Testis (tissue), 3 donors: ENCODE measurements around the gene SVIL. TPM values are rescaled to one million over a fixed set of nuclear protein-coding genes. Genes with fewer than 3 reads are reported as not detected.
"Not testable (repeated sequence)": the region's sequence is repeated elsewhere in the genome, so short reads cannot be mapped to it uniquely, and the experiment has no call there.

ENCODE experiments used
- DNase-seq: peaks from one replicate; pipeline ENCODE4 v3.0.0-alpha.2; 2019
- H3K27ac ChIP-seq, 2 donors: fragments of 200-600 bp; sonication (generic); one replicate each; pipeline ENCODE4 v1.5.1; 2019
- H3K27me3 ChIP-seq: fragments of 200-600 bp; sonication (generic); one replicate; pipeline ENCODE4 v1.5.1; 2019
- H3K36me3 ChIP-seq: fragments of 200-600 bp; sonication (generic); one replicate; pipeline ENCODE4 v1.5.1; 2017; ENCODE audit warnings: low read depth; ENCODE audit errors: missing control alignments
- H3K4me1 ChIP-seq: fragments of 200-600 bp; sonication (generic); one replicate; pipeline ENCODE4 v1.5.1; 2019
- H3K4me3 ChIP-seq, 2 donors: fragments of 200-600 bp; sonication (generic); one replicate each; pipeline ENCODE4 v1.5.1; 2017 to 2019
- H3K9me3 ChIP-seq: fragments of 200-600 bp; sonication (generic); one replicate; pipeline ENCODE4 v1.5.1; 2017
- CTCF ChIP-seq, 3 experiments: fragments of 450-650 bp in 2 of 3; fragments of 200-600 bp in 1 of 3; sonication (generic) in 1 of 3; IDR thresholded peaks; one replicate each; pipeline ENCODE4 v1.5.1; 2016 to 2019; ENCODE audit warnings: antibody characterized with exemption in 3 of 3, mild to moderate bottlenecking in 2 of 3, moderate library complexity in 1 of 3
- POLR2A ChIP-seq: fragments of 450-650 bp; IDR thresholded peaks from one replicate; pipeline ENCODE4 v1.6.1; 2017; ENCODE audit warnings: antibody characterized with exemption, mild to moderate bottlenecking, moderate library complexity
- WGBS, 2 donors: methylation state at CpG; one replicate each; pipeline ENCODE4 v1.1.5; 2018; 5-methylcytosine and 5-hydroxymethylcytosine counted together
- intact Hi-C: fragments of 100-400 bp; cut with DNase I; formaldehyde crosslinking; loops from one replicate; pipeline ENCODE4 v1.15.1; 2023; ENCODE audit warnings: low total_unique reads
- polyA plus RNA-seq: library from polyadenylated mRNA; stranded (reverse); fragments of 350-450 nt; fragmentation: Illumina TruSeq; extraction: RNeasy Lipid Tissue Mini Kit (QIAGEN cat#74804); gene quantifications from one replicate; pipeline ENCODE4 v1.2.3, GENCODE V29; 2014; ENCODE audit warnings: low read depth, low replicate concordance; ENCODE audit not compliant: insufficient read depth
- total RNA-seq, 2 donors: library from RNA; depleted of rRNA; stranded (reverse); fragments of >200 nt; gene quantifications; one replicate each; pipeline ENCODE4 v1.2.3, GENCODE V29; 2016

SVIL gene
- total and polyA plus RNA-seq, 3 donors from 2014 or later: 44.7 to 67.6 (median 63.1) TPM

- Histone ChIP-seq H3K27me3 (no peaks in the 10 kb centered on the region), H3K36me3 (no peaks in the 10 kb centered on the region), H3K4me3 (no peak overlapping the region), H3K27ac (no peak overlapping the region), H3K4me1 (no peaks in the 10 kb centered on the region), H3K9me3 (no peaks in the 10 kb centered on the region)
- intact Hi-C loops: no loop called here
- no peak for TF ChIP-seq POLR2A
- DNase-seq: no peak
- 91 to 96% methylated on average over 2 of the region's 2 CpGs for WGBS, 2 donors
Observed at GRCh38 chr10:29440981-29441380, 193.8 kb downstream of the SVIL start.

DNA sequence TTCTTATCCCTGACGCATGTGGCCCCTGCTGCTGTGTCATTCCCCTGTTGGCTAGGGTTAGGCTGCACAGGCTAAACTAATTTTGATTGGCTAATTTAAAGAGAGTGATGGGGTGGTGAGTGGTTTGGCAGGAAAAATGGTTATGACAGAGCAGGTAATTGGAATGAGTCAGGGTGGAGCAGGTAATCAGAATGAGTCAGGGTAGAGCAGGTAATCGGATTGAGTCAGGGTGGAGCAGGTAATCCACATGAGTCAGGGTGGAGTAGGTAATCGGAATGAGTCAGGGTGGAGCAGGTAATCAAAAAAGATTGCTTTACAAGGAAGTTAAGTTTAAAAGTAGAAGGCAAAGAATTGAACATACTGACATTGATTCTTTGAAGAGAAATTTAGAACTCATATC, 195.8 kb downstream of the SVIL start:
- H3K36me3 ChIP-seq, intact Hi-C loops, H3K4me1 ChIP-seq, DNase-seq, H3K27me3 ChIP-seq, H3K27ac ChIP-seq, H3K4me3 ChIP-seq, H3K9me3 ChIP-seq: not testable (repeated sequence)
- 94 to 98% methylated on average over 3 of the region's 3 CpGs for WGBS, 2 donors

DNA sequence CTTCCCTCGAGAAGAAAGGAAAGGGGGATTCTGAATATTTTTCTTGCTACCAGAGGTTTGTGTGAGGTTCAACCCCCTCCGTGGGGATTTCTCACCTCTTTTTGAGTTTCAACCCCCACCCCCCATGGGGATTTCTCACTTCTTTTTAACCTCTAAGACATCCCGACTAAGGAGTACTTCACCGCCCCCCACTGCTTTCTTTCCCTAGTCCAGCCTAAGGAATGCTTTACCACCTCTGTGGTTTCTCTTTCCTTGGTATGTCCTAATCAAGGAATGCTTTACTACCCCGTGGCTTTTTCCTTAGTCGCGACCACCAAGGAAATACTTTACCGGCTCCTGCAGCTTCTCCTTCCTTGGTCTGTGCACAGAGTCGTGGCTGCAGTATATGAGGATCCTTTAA, 196.5 kb downstream of the SVIL start:
- H3K36me3 ChIP-seq: no peaks in the 10 kb centered on the region
- H3K27me3 ChIP-seq: no peaks in the 10 kb centered on the region
- intact Hi-C loops: no loop called here
- TF ChIP-seq CTCF (IDR thresholded peaks at IDR 0.05): no peak
- no peak for TF ChIP-seq POLR2A
- H3K9me3 ChIP-seq: no peaks in the 10 kb centered on the region
- 94% methylated on average over 9 of the region's 9 CpGs for WGBS, 2 donors
- H3K27ac ChIP-seq: no peak overlapping the region
- no peaks in the 10 kb centered on the region for H3K4me1 ChIP-seq
- no peak overlapping the region for H3K4me3 ChIP-seq
- DNase-seq: no peak

DNA sequence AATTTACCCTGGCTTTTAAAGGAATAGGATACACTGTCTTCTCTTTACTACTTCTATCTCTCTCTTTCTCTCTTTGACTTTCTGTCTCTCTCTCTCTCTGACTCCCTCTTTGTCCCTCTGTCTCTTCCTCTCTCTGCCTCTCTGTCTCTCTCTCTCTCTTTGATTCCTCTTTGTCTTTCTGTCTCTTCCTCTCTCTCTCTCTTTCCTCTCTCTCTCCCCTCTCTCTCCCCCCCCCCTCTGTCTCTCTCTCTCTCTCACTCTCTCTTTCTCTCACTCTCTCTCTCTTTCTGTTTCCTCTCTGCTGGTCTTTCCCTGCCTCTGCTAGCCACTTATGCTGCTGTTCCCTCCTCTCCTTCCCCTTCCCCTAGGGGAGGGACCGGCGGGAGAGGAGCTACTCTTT, 196.9 kb downstream of the SVIL start:
- 97 to 100% methylated on average over 2 of the region's 2 CpGs for WGBS, 2 donors
- intact Hi-C loops: no loop called here

DNA sequence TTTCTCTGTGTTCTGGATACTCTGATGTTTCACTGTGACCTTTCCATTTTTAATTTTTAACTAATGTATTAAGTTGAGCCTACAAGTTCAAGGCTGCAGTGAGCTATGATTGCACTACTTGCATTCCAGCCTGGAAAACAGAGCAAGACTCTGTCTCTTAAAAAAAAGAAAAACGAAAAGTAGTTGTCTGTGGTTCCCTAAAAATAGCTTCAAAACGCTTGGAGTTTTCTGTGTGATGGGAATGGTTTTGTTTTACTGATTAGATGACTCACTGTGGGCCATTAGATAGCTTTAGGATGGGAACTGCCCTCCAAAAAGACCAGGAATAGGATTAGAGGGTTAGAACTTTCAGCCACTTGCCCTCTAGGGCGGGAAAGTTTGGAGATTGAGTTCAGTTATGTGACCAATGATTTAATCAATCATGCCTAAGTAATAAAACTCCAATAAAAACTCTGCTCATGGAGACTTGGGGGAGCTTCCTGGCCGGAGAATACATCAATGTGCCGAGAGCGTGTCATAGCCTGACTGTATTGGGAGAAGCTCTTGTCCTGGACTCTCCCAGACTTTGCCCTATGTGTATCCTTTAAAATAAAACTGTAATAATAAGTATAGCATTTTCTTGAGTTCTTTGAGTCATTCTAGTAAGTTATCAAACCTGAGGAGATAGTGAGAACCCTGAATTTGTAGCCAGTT, 198.8 kb downstream of the SVIL start:
- TF ChIP-seq POLR2A (no peak), CTCF (IDR thresholded peaks at IDR 0.05) (no peak)
- DNase-seq: no peak
- peak overlapping the region in 1 of 2 donors; percentile 16 for H3K27ac ChIP-seq
- H3K4me1 ChIP-seq: peaks cover 5% of the 10 kb centered on the region
- H3K4me3 ChIP-seq: no peak overlapping the region
- WGBS, 2 donors: 53 to 54% methylated on average over 6 of the region's 6 CpGs
- intact Hi-C loops: no loop called here
- H3K36me3 ChIP-seq: no peaks in the 10 kb centered on the region
- no peaks in the 10 kb centered on the region for H3K9me3 ChIP-seq
- no peaks in the 10 kb centered on the region for H3K27me3 ChIP-seq

More for the DNA sequence above, 196.9 kb downstream of the SVIL start:
- DNase-seq: no peak
- Histone ChIP-seq H3K4me1 (no peaks in the 10 kb centered on the region), H3K9me3 (no peaks in the 10 kb centered on the region), H3K4me3 (no peak overlapping the region), H3K27ac (no peak overlapping the region), H3K27me3 (no peaks in the 10 kb centered on the region), H3K36me3 (no peaks in the 10 kb centered on the region)
- TF ChIP-seq CTCF (IDR thresholded peaks at IDR 0.05) (no peak), POLR2A (no peak)

GRCh38 chr10:29434111-29434510, 200.7 kb downstream of the SVIL start:
- Histone ChIP-seq H3K27me3 (no peaks in the 10 kb centered on the region), H3K4me1 (peaks cover 5% of the 10 kb centered on the region), H3K36me3 (no peaks in the 10 kb centered on the region), H3K27ac (no peak overlapping the region), H3K4me3 (no peak overlapping the region), H3K9me3 (no peaks in the 10 kb centered on the region)
- no peak for DNase-seq
- no peak for TF ChIP-seq CTCF (IDR thresholded peaks at IDR 0.05)
- no peak for TF ChIP-seq POLR2A
- intact Hi-C loops: no loop called here
